Ishikawa (cell line): ENCODE results near the gene UBE2J1.

ENCODE experiments used
- CEBPB ChIP-seq: IDR thresholded peaks from 2 replicates; pipeline ENCODE4 v1.6.1; 2012
- EGR1 ChIP-seq: IDR thresholded peaks from 2 replicates; pipeline ENCODE4 v1.6.1; 2012
- EP300 ChIP-seq: IDR thresholded peaks from 2 replicates; pipeline ENCODE4 v1.6.1; 2012; ENCODE audit warnings: borderline replicate concordance
- NFIC ChIP-seq: IDR thresholded peaks from 2 replicates; pipeline ENCODE4 v1.6.1; 2012
- RAD21 ChIP-seq: IDR thresholded peaks from 2 replicates; pipeline ENCODE4 v1.6.1; 2012; ENCODE audit warnings: low read depth
- TCF12 ChIP-seq: IDR thresholded peaks from 2 replicates; pipeline ENCODE4 v1.6.1; 2012; ENCODE audit warnings: low read depth
- ZBTB7A ChIP-seq: IDR thresholded peaks from 2 replicates; pipeline ENCODE4 v1.6.1; 2012; ENCODE audit warnings: low read depth
- TF ChIP-seq, protein P1 (sequence below): IDR thresholded peaks from 2 replicates; pipeline ENCODE4 v1.6.1; 2012

- TF ChIP-seq EP300 (no peak), CEBPB (no peak), ZBTB7A (no peak), TCF12 (no peak), EGR1 (no peak), RAD21 (no peak), NFIC (no peak)
- TF ChIP-seq, protein P1, sequence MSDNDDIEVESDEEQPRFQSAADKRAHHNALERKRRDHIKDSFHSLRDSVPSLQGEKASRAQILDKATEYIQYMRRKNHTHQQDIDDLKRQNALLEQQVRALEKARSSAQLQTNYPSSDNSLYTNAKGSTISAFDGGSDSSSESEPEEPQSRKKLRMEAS = no peak
Measured at GRCh38 chr6:89315249-89315885, 37.2 kb downstream of the UBE2J1 start, which contains the start of gene GABRR2.
